Measurements from ENCODE around the gene POLA1. TPM values are rescaled to one million over a fixed set of nuclear protein-coding genes. Genes with fewer than 3 reads are reported as not detected.
"Not testable (repeated sequence)": the region's sequence is repeated elsewhere in the genome, so short reads cannot be mapped to it uniquely, and the experiment has no call there.

Gene POLA1
- total RNA-seq (10 to 100 TPM in 1 of 2 experiments, 1 to 10 TPM in 1; 7.8 to 10.8 TPM), polyA plus RNA-seq (1 to 10 TPM; 3.3 to 5.3 (median 4.5) TPM), total RNA-seq (23.2 to 54.2 (median 28.5) reads per million in 6 experiments)

- POLR2A ChIA-PET = no interaction called here
These were observed at the start of gene POLA1 for GRCh38 chrX:24693453-24694202. POLA1 (plus strand) TSS chrX:24693918; CDS start chrX:24693962, 44 bp downstream.

GRCh38 chrX:24646006-24646405 is 47.7 kb upstream of the POLA1 start:
- Mint-ChIP-seq H3K27ac (peak overlapping the region in 2 of 10 donors; percentile 47 to 74), H3K4me3 (peak overlapping the region; percentile 22 to 84 (median 70)), H3K27me3 (peaks cover 0 to 21% (median 7%) of the 10 kb centered on the region in 5 donors), H3K36me3 (no peaks in the 10 kb centered on the region), H3K9me3 (no peaks in the 10 kb centered on the region), H3K4me1 (peaks cover 8 to 20% (median 17%) of the 10 kb centered on the region in 4 donors)
- no peak for ATAC-seq
- POLR2A ChIA-PET = no interaction called here
- DNase-seq = no peak

More at GRCh38 chrX:24693453-24694202, at the start of gene POLA1:
- H3K9me3 Mint-ChIP-seq = peaks cover 0 to 2% (median 0%) of the 10 kb centered on the region in 9 donors
- no peaks in the 10 kb centered on the region for H3K36me3 Mint-ChIP-seq
- peak within 1 kb of the TSS; percentile 85 to 93 (median 90) for H3K4me3 Mint-ChIP-seq
- peak; percentile 29 to 72 (median 48) for DNase-seq
- no peaks in the 10 kb centered on the region for H3K27me3 Mint-ChIP-seq
- peak; percentile 88 to 95 for ATAC-seq
- peak within 1 kb of the TSS; percentile 28 to 95 (median 87) for H3K27ac Mint-ChIP-seq
- H3K4me1 Mint-ChIP-seq = peaks cover 6 to 18% (median 16%) of the 10 kb centered on the region in 4 donors

- POLR2A ChIA-PET = no interaction called here
- DNase-seq (peak in 1 of 10 donors; percentile 0), ATAC-seq (peak; percentile 28 to 44)
- Mint-ChIP-seq H3K4me1 (peaks cover 8 to 20% (median 17%) of the 10 kb centered on the region in 4 donors), H3K27ac (peak overlapping the region in 4 of 10 donors; percentile 11 to 59 (median 36)), H3K4me3 (peak overlapping the region; percentile 76 to 92 (median 83)), H3K9me3 (no peaks in the 10 kb centered on the region), H3K36me3 (no peaks in the 10 kb centered on the region), H3K27me3 (peaks cover 1 to 21% (median 7%) of the 10 kb centered on the region in 5 donors)
These were observed 47.0 kb upstream of the POLA1 start for GRCh38 chrX:24646745-24647182.

- H3K36me3 Mint-ChIP-seq = no peaks in the 10 kb centered on the region
- H3K4me3 Mint-ChIP-seq = peak within 1 kb of the TSS; percentile 76 to 92 (median 84)
These were observed 46.3 kb upstream of the POLA1 start, which contains the start of gene PCYT1B for GRCh38 chrX:24647257-24648058. PCYT1B (minus strand) TSS chrX:24647347; CDS start chrX:24647105, 242 bp downstream.

GRCh38 chrX:24648495-24648894 is 45.2 kb upstream of the POLA1 start:
- Mint-ChIP-seq H3K27me3 (peaks cover 2 to 21% (median 7%) of the 10 kb centered on the region in 5 donors), H3K4me3 (no peak overlapping the region), H3K36me3 (no peaks in the 10 kb centered on the region), H3K27ac (peak overlapping the region in 1 of 10 donors; percentile 18), H3K9me3 (no peaks in the 10 kb centered on the region), H3K4me1 (peaks cover 8 to 20% (median 17%) of the 10 kb centered on the region in 4 donors)
- POLR2A ChIA-PET = no interaction called here
- DNase-seq (no peak), ATAC-seq (no peak)

More at GRCh38 chrX:24647257-24648058, 46.3 kb upstream of the POLA1 start, which contains the start of gene PCYT1B:
- peaks cover 8 to 20% (median 17%) of the 10 kb centered on the region in 4 donors for H3K4me1 Mint-ChIP-seq
- POLR2A ChIA-PET = no interaction called here
- peaks cover 2 to 21% (median 7%) of the 10 kb centered on the region in 5 donors for H3K27me3 Mint-ChIP-seq
- ATAC-seq (peak; percentile 99), DNase-seq (peak; percentile 29 to 75 (median 49))
- peak within 1 kb of the TSS in 6 of 10 donors; percentile 11 to 88 (median 56) for H3K27ac Mint-ChIP-seq
- H3K9me3 Mint-ChIP-seq = no peaks in the 10 kb centered on the region

GRCh38 chrX:24651783-24652182 is 41.9 kb upstream of the POLA1 start:
- H3K4me3 Mint-ChIP-seq = no peak overlapping the region
- H3K4me1 Mint-ChIP-seq = peaks cover 8 to 14% (median 12%) of the 10 kb centered on the region in 4 donors
- peak overlapping the region in 1 of 10 donors; percentile 58 for H3K27ac Mint-ChIP-seq
- H3K36me3 Mint-ChIP-seq = no peaks in the 10 kb centered on the region
- H3K27me3 Mint-ChIP-seq = peaks cover 0 to 21% (median 7%) of the 10 kb centered on the region in 5 donors
- POLR2A ChIA-PET = no interaction called here
- ATAC-seq (no peak), DNase-seq (no peak)
- H3K9me3 Mint-ChIP-seq = no peaks in the 10 kb centered on the region

GRCh38 chrX:24655679-24656078 is 38.0 kb upstream of the POLA1 start:
- POLR2A ChIA-PET, H3K36me3 Mint-ChIP-seq, H3K9me3 Mint-ChIP-seq, H3K4me3 Mint-ChIP-seq, H3K4me1 Mint-ChIP-seq, DNase-seq, H3K27me3 Mint-ChIP-seq, ATAC-seq, H3K27ac Mint-ChIP-seq: not testable (repeated sequence)

GRCh38 chrX:24657671-24658386 is 35.9 kb upstream of the POLA1 start:
- POLR2A ChIA-PET = no interaction called here
- no peak overlapping the region for H3K27ac Mint-ChIP-seq
- no peak overlapping the region for H3K4me3 Mint-ChIP-seq
- ATAC-seq (no peak), DNase-seq (no peak)
- H3K27me3 Mint-ChIP-seq = peaks cover 0 to 5% (median 0%) of the 10 kb centered on the region in 5 donors
- no peaks in the 10 kb centered on the region for H3K36me3 Mint-ChIP-seq
- H3K9me3 Mint-ChIP-seq = peaks cover 0 to 2% (median 0%) of the 10 kb centered on the region in 9 donors
- no peaks in the 10 kb centered on the region for H3K4me1 Mint-ChIP-seq

GRCh38 chrX:24658421-24658820 is 35.3 kb upstream of the POLA1 start:
- POLR2A ChIA-PET = interaction anchor here (0.7 kb wide), 1 partner anchor 12 kb away, joined by 4 read pairs; no protein-coding TSS in a partner anchor
- H3K4me1 Mint-ChIP-seq = no peaks in the 10 kb centered on the region
- H3K36me3 Mint-ChIP-seq = no peaks in the 10 kb centered on the region
- peaks cover 0 to 2% (median 0%) of the 10 kb centered on the region in 9 donors for H3K9me3 Mint-ChIP-seq
- ATAC-seq (no peak), DNase-seq (no peak)
- H3K27me3 Mint-ChIP-seq = peaks cover 0 to 3% (median 0%) of the 10 kb centered on the region in 5 donors
- H3K27ac Mint-ChIP-seq = no peak overlapping the region
- no peak overlapping the region for H3K4me3 Mint-ChIP-seq

- no peak for ATAC-seq
- POLR2A ChIA-PET = interaction anchor here (0.7 kb wide), 1 partner anchor 11 kb away, joined by 4 read pairs; no protein-coding TSS in a partner anchor
- no peak overlapping the region for H3K27ac Mint-ChIP-seq
- H3K4me1 Mint-ChIP-seq = no peaks in the 10 kb centered on the region
- H3K27me3 Mint-ChIP-seq = peaks cover 0 to 3% (median 0%) of the 10 kb centered on the region in 5 donors
- H3K36me3 Mint-ChIP-seq = no peaks in the 10 kb centered on the region
- no peak overlapping the region for H3K4me3 Mint-ChIP-seq
- DNase-seq = no peak
- H3K9me3 Mint-ChIP-seq = peaks cover 0 to 2% (median 0%) of the 10 kb centered on the region in 9 donors
These were observed 34.6 kb upstream of the POLA1 start for GRCh38 chrX:24659106-24659505.

- no peak for DNase-seq
- no peak overlapping the region for H3K4me3 Mint-ChIP-seq
- H3K27me3 Mint-ChIP-seq = peaks cover 0 to 3% (median 0%) of the 10 kb centered on the region in 5 donors
- H3K9me3 Mint-ChIP-seq = peaks cover 0 to 2% (median 0%) of the 10 kb centered on the region in 9 donors
- no peak overlapping the region for H3K27ac Mint-ChIP-seq
- POLR2A ChIA-PET = no interaction called here
- ATAC-seq = no peak
- no peaks in the 10 kb centered on the region for H3K36me3 Mint-ChIP-seq
- H3K4me1 Mint-ChIP-seq = no peaks in the 10 kb centered on the region
These were observed 34.1 kb upstream of the POLA1 start for GRCh38 chrX:24659646-24660045.

- no peak for DNase-seq
- no peak for ATAC-seq
- Mint-ChIP-seq H3K36me3 (no peaks in the 10 kb centered on the region), H3K9me3 (peaks cover 0 to 2% (median 0%) of the 10 kb centered on the region in 9 donors), H3K4me1 (no peaks in the 10 kb centered on the region), H3K4me3 (no peak overlapping the region), H3K27ac (no peak overlapping the region), H3K27me3 (peaks cover 0 to 3% (median 0%) of the 10 kb centered on the region in 5 donors)
- POLR2A ChIA-PET = no interaction called here
These were observed 32.4 kb upstream of the POLA1 start for GRCh38 chrX:24661292-24661691.

Data from naive thymus-derived CD8-positive, alpha-beta T cell (primary cell).